Omental fat pad (tissue), 4 donors: Measurements from ENCODE around the gene MLLT6. TPM values are rescaled to one million over a fixed set of nuclear protein-coding genes. Genes with fewer than 3 reads are reported as not detected.

Experiments used
- ATAC-seq: fragments of 150-250 bp; one replicate; pipeline ENCODE4 v1.9.1; 2016; ENCODE audit warnings: mild to moderate bottlenecking, moderate library complexity; ENCODE audit not compliant: low FRiP score
- DNase-seq: peaks from one replicate; pipeline ENCODE4 v3.0.0-alpha.2; 2019; ENCODE audit warnings: low spot score
- total RNA-seq, 4 donors: library from RNA; depleted of rRNA; stranded (reverse); fragments of >200 nt; gene quantifications; one replicate each; pipeline ENCODE4 v1.1.0, GENCODE V29; 2016
- TF ChIP-seq, protein P1 (sequence below), 3 donors: fragments of 450-650 bp; IDR thresholded peaks; one replicate each; pipeline ENCODE4 v1.5.1; 2016 to 2017; ENCODE audit warnings: antibody characterized with exemption in 3 of 3, mild to moderate bottlenecking in 3 of 3, moderate library complexity in 2 of 3

Gene MLLT6
- total RNA-seq, 4 donors from 2014 or later, result 38.7 to 108 (median 54.8) TPM

- DNase-seq, result no peak
- no peak for ATAC-seq
- TF ChIP-seq, protein P1, sequence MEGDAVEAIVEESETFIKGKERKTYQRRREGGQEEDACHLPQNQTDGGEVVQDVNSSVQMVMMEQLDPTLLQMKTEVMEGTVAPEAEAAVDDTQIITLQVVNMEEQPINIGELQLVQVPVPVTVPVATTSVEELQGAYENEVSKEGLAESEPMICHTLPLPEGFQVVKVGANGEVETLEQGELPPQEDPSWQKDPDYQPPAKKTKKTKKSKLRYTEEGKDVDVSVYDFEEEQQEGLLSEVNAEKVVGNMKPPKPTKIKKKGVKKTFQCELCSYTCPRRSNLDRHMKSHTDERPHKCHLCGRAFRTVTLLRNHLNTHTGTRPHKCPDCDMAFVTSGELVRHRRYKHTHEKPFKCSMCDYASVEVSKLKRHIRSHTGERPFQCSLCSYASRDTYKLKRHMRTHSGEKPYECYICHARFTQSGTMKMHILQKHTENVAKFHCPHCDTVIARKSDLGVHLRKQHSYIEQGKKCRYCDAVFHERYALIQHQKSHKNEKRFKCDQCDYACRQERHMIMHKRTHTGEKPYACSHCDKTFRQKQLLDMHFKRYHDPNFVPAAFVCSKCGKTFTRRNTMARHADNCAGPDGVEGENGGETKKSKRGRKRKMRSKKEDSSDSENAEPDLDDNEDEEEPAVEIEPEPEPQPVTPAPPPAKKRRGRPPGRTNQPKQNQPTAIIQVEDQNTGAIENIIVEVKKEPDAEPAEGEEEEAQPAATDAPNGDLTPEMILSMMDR (IDR thresholded peaks at IDR 0.05), result no peak
These were observed 48.0 kb downstream of the MLLT6 start for GRCh38 chr17:38753071-38753506.

DNA sequence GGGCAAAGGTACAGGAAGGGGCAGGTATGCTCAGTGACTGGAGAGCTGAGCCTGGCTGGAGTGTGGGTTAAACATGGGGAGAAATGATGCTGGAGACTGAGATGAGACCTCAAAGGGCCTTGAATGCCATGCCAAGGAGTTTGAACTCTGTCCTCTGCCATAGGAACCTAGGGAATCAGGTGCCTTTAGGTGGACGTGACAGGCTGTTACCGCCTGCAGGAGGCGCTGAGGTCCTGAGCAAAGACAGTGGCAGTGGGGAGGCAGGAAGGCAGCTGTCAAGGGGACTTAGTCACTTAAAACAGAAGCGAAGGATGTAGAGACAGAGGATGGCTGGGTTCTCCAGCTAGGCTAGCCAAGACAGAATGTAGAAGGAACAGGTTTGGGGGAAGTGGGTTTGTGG lies 56.5 kb downstream of the MLLT6 start:
- TF ChIP-seq, protein P1 (IDR thresholded peaks at IDR 0.05), result no peak
- DNase-seq (no peak), ATAC-seq (no peak)

DNA sequence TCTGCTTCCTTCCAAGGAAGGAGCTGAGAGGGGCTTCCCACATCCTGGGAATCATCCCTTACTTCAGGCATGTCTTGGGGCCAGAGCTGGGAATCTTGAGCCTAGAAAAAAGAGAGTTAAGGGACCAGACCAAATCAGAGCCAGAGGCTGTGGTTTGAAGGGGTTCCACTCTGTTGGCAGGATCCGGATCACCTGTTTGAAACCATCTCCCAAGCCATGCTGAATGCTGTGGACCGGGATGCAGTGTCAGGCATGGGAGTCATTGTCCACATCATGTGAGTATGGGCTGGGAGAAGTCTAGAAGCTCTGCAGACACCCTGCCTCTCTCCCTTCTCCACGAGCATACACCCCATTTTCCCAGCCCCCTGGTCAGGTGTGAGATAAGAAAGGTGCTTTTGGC lies 57.2 kb downstream of the MLLT6 start:
- DNase-seq (no peak), ATAC-seq (no peak)
- TF ChIP-seq, protein P1 (IDR thresholded peaks at IDR 0.05), result no peak

DNA sequence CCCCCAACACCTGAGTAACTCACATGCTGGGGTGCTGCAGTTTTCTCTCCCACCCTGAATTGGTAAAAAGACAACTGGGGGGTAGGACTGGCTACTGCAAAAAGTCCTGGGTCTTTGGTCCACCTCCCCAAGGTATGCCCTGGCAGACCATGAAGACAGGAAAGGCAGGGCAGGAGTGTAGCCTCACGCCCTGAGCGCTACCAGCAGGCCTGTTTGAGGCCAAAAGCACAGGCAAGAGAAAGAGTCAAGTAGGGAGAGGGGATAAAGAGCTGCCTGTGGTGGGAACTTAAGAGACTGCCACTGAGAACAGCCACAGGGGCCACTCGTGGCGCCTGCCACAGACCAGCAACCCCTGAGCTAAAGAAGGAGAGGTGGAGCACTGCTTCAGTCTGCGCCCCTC lies 61.3 kb downstream of the MLLT6 start:
- DNase-seq (no peak), ATAC-seq (no peak)
- TF ChIP-seq, protein P1 (IDR thresholded peaks at IDR 0.05), result no peak

- TF ChIP-seq, protein P1 (IDR thresholded peaks at IDR 0.05), result no peak
- DNase-seq, result no peak
- no peak for ATAC-seq
These were observed 63.3 kb downstream of the MLLT6 start for GRCh38 chr17:38768417-38768816.

GRCh38 chr17:38773258-38773657 lies 68.2 kb downstream of the MLLT6 start:
- DNase-seq (no peak), ATAC-seq (no peak)
- TF ChIP-seq, protein P1 (IDR thresholded peaks at IDR 0.05), result no peak

DNA sequence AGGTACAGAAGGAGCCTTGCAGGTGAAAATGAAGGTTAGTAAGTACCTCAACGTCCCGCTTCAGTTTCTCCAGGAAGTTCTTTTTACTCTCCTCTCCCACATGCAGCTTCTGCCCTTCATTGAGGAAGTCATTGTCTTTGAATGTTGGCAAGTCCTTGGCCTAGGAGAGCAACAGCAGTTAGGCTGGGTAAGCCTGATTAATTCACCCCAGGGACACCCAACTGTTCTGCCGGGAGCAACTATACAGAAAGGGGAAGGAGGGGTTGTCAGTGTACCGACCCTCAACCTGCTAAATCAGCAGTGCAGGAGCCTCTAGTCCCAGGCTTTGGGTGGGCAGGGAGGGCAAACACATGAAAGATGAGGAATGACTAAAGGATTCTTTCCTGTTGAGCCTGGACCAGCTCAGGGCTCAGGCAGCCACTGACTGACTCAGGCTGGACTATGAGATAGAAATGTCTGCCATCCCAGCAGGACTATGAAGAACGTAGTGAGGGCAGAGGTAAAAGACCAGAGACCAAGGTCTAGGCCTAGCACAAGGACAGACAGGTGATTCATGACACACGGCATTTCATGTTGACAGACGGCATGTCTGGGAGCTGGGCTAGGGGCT lies 72.7 kb downstream of the MLLT6 start:
- TF ChIP-seq, protein P1 (IDR thresholded peaks at IDR 0.05), result no peak
- no peak for ATAC-seq
- DNase-seq, result no peak
